Natural killer cell (primary cell): Measurements from ENCODE around the gene DUSP19. TPM values are rescaled to one million over a fixed set of nuclear protein-coding genes. Genes with fewer than 3 reads are reported as not detected.
"Not testable (repeated sequence)": the region's sequence is repeated elsewhere in the genome, so short reads cannot be mapped to it uniquely, and the experiment has no call there.

ENCODE experiments used
- ATAC-seq, 3 donors: fragments of 150-1000 bp in 2 of 3; fragments of 200-7000 bp in 1 of 3; cut with Tn5 transposase; 1 replicate in 1 of 3; 2 replicates in 2 of 3; pipeline ENCODE4 v1.10.0; 2021; ENCODE audit warnings: mild to moderate bottlenecking in 2 of 3, moderate library complexity in 2 of 3
- DNase-seq, 2 donors: peaks; one replicate each; pipeline versions ENCODE4 v3.0.0 to v3.0.0-alpha.2; 2013 to 2021; ENCODE audit warnings: mixed read lengths in 1 of 2
- H3K27ac ChIP-seq: one replicate; pipeline ENCODE4 v1.5.1; 2013; ENCODE audit warnings: mild to moderate bottlenecking, low read length
- H3K27me3 ChIP-seq: one replicate; pipeline ENCODE4 v1.6.1; 2013; ENCODE audit warnings: low read length; ENCODE audit not compliant: control insufficient read depth, insufficient read depth
- H3K36me3 ChIP-seq: one replicate; pipeline ENCODE4 v1.6.1; 2013; ENCODE audit warnings: low read length; ENCODE audit not compliant: control insufficient read depth, insufficient read depth
- H3K4me1 ChIP-seq: one replicate; pipeline ENCODE4 v1.6.1; 2013; ENCODE audit warnings: low read length; ENCODE audit not compliant: control insufficient read depth, insufficient read depth
- H3K4me3 ChIP-seq: one replicate; pipeline ENCODE4 v1.5.1; 2013; ENCODE audit warnings: low read length
- H3K9me3 ChIP-seq: one replicate; pipeline ENCODE4 v1.6.1; 2013; ENCODE audit warnings: low read length; ENCODE audit not compliant: control insufficient read depth, insufficient read depth
- H3K27ac Mint-ChIP-seq, 2 donors: one replicate each; pipeline ENCODE4 v1.8.0; 2022; ENCODE audit warnings: mild to moderate bottlenecking in 2 of 2, mixed read lengths in 2 of 2, moderate library complexity in 1 of 2
- H3K27me3 Mint-ChIP-seq, 2 donors: one replicate each; pipeline ENCODE4 v1.8.0; 2022; ENCODE audit warnings: low read depth in 2 of 2, mixed read lengths in 2 of 2
- H3K36me3 Mint-ChIP-seq: one replicate; pipeline ENCODE4 v1.8.0; 2022; ENCODE audit warnings: mixed read lengths
- H3K4me1 Mint-ChIP-seq, 2 donors: one replicate each; pipeline ENCODE4 v1.8.0; 2022; ENCODE audit warnings: mixed read lengths in 2 of 2
- H3K4me3 Mint-ChIP-seq: one replicate; pipeline ENCODE4 v1.8.0; 2022; ENCODE audit warnings: mild to moderate bottlenecking, moderate library complexity, mixed read lengths
- H3K9me3 Mint-ChIP-seq, 2 donors: one replicate each; pipeline ENCODE4 v1.8.0; 2022; ENCODE audit warnings: mixed read lengths in 2 of 2
- CTCF ChIP-seq: fragments of 200-600 bp; IDR thresholded peaks from one replicate; pipeline ENCODE4 v1.8.0; 2022; ENCODE audit warnings: antibody characterized with exemption
- WGBS: methylation state at CpG from one replicate; pipeline ENCODE4 v1.1.7; 2013; ENCODE audit warnings: missing lambda C conversion rate; ENCODE audit not compliant: insufficient coverage; 5-methylcytosine and 5-hydroxymethylcytosine counted together
- intact Hi-C: fragments of 100-400 bp; cut with micrococcal nuclease; formaldehyde crosslinking; loops from one replicate; pipeline ENCODE4 v1.14.2; 2022
- total RNA-seq, 4 donors: library from RNA; stranded (reverse); fragments of 120-200 nt in 1 of 4; gene quantifications; one replicate each; pipeline versions ENCODE4 v1.2.3 to v1.2.4, GENCODE V29; 2013 to 2022

The DUSP19 gene
- total RNA-seq, 3 donors from 2014 or later (not counting 1 experiment from before 2014, with no cell fraction given) = 1.0 to 1.1 (median 1.1) TPM

GRCh38 chr2:183038341-183039300 is 39.9 kb upstream of the DUSP19 start, which contains the start of gene NCKAP1:
Gene NCKAP1, minus strand, starts transcription at chr2:183038457. Its CDS starts 358 bp downstream, at chr2:183038099.
- H3K4me3 ChIP-seq = peak within 1 kb of the TSS; percentile 55
- H3K36me3 ChIP-seq = no peaks in the 10 kb centered on the region
- H3K9me3 ChIP-seq = no peaks in the 10 kb centered on the region
- intact Hi-C loops = loop anchor here (1.0 kb wide), 1 partner anchor 86 kb away; the partner anchor contains the start of gene NUP35
- peaks cover 11% of the 10 kb centered on the region for H3K4me1 ChIP-seq
- H3K27me3 ChIP-seq = peaks cover 37% of the 10 kb centered on the region
- Mint-ChIP-seq H3K27me3 (peaks cover 39 to 72% of the 10 kb centered on the region in 2 donors), H3K9me3 (no peaks in the 10 kb centered on the region), H3K27ac (peak within 1 kb of the TSS; percentile 71 to 87), H3K4me1 (peaks cover 31 to 32% of the 10 kb centered on the region in 2 donors), H3K36me3 (no peaks in the 10 kb centered on the region), H3K4me3 (peak within 1 kb of the TSS; percentile 84)
- H3K27ac ChIP-seq = no peak within 1 kb of the TSS
- peak; percentile 85 for TF ChIP-seq CTCF
- 3% methylated on average over 68 of the region's 68 CpGs for WGBS
- DNase-seq (peak; percentile 87 to 88), ATAC-seq (peak; percentile 86 to 94 (median 87))

- DNase-seq (no peak), ATAC-seq (no peak)
- H3K4me1 Mint-ChIP-seq = peaks cover 27 to 29% of the 10 kb centered on the region in 2 donors
- no peaks in the 10 kb centered on the region for H3K36me3 Mint-ChIP-seq
- Histone ChIP-seq H3K27me3 (peaks cover 25% of the 10 kb centered on the region), H3K27ac (no peak overlapping the region), H3K4me3 (no peak overlapping the region), H3K9me3 (no peaks in the 10 kb centered on the region), H3K36me3 (no peaks in the 10 kb centered on the region), H3K4me1 (peaks cover 11% of the 10 kb centered on the region)
- intact Hi-C loops = no loop called here
- no peak overlapping the region for H3K4me3 Mint-ChIP-seq
- no peak overlapping the region for H3K27ac Mint-ChIP-seq
- peaks cover 39 to 66% of the 10 kb centered on the region in 2 donors for H3K27me3 Mint-ChIP-seq
- no peak for TF ChIP-seq CTCF
- peaks cover 0 to 2% of the 10 kb centered on the region in 2 donors for H3K9me3 Mint-ChIP-seq
- WGBS = 93% methylated on average over 2 of the region's 2 CpGs
These were observed 37.9 kb upstream of the DUSP19 start for GRCh38 chr2:183040604-183041003.

- DNase-seq, H3K4me3 Mint-ChIP-seq, ATAC-seq, H3K36me3 ChIP-seq, H3K9me3 Mint-ChIP-seq, H3K36me3 Mint-ChIP-seq, H3K27ac Mint-ChIP-seq, H3K4me1 ChIP-seq, H3K27ac ChIP-seq, H3K4me3 ChIP-seq, intact Hi-C loops: not testable (repeated sequence)
- 98% methylated on average over 8 of the region's 8 CpGs for WGBS
- peaks cover 11% of the 10 kb centered on the region for H3K9me3 ChIP-seq
- Mint-ChIP-seq H3K27me3 (peaks cover 41 to 62% of the 10 kb centered on the region in 2 donors), H3K4me1 (peaks cover 7 to 11% of the 10 kb centered on the region in 2 donors)
- H3K27me3 ChIP-seq = peaks cover 20% of the 10 kb centered on the region
These were observed 35.0 kb upstream of the DUSP19 start for GRCh38 chr2:183043580-183043979.

- H3K36me3 ChIP-seq, H3K27ac ChIP-seq, H3K4me3 ChIP-seq, ATAC-seq, H3K27me3 ChIP-seq, H3K27ac Mint-ChIP-seq, H3K4me1 Mint-ChIP-seq, intact Hi-C loops, H3K4me1 ChIP-seq, H3K9me3 Mint-ChIP-seq, H3K36me3 Mint-ChIP-seq, H3K4me3 Mint-ChIP-seq, DNase-seq: not testable (repeated sequence)
- peaks cover 11% of the 10 kb centered on the region for H3K9me3 ChIP-seq
- H3K27me3 Mint-ChIP-seq = peaks cover 28 to 32% of the 10 kb centered on the region in 2 donors
- 91% methylated on average over 5 of the region's 5 CpGs for WGBS
These were observed 30.9 kb upstream of the DUSP19 start for GRCh38 chr2:183047486-183048125.
